ENCODE data around the gene DNAJB11.

DNA sequence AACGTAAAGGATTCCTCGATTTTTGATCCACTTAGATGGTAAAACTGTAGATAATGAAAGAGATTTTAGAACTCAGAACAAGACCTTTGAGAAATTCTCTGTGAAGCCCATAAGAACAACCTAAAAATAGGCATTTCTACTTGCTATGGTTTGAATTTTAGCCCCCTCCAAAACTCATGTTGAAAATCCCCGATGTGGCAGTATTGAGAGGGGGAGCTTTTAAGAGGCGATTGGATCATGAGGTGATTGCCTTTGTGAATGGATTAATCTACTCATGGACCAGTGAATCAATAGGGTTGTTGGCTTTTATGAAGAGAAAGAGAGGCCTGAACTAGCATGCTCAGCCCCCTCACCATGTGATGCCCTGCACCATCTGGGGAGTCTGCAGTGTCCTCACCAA lies 22.2 kb downstream of the DNAJB11 start:
- TF ChIP-seq CTCF (conservative IDR thresholded peaks at IDR 0.05; ENCODE audit: low read depth, low read length): no peak
- TF ChIP-seq EZH2 (IDR thresholded peaks at IDR 0.05; ENCODE audit: borderline replicate concordance, low read depth, low read length, poor library complexity, severe bottlenecking): no peak
